ENCODE data around the gene SERPINB11. TPM values are rescaled to one million over a fixed set of nuclear protein-coding genes. Genes with fewer than 3 reads are reported as not detected.

The SERPINB11 gene
- total RNA-seq, 2 experiments from 2014 or later: not detected

- CTCF ChIA-PET (ENCODE audit: unreplicated experiment): no interaction called here
- Histone ChIP-seq H3K4me3 (ENCODE audit: low read depth, low read length, poor library complexity, severe bottlenecking) (no peak overlapping the region), H3K79me2 (ENCODE audit: insufficient read depth, low read depth, low read length) (no peaks in the 10 kb centered on the region), H3K4me1 (ENCODE audit: insufficient read depth, low read length, poor library complexity, severe bottlenecking) (no peaks in the 10 kb centered on the region), H3K27ac (ENCODE audit: low read depth, low read length, poor library complexity, severe bottlenecking) (no peak overlapping the region), H2AFZ (ENCODE audit: low read length) (no peak overlapping the region), H4K20me1 (ENCODE audit: insufficient read depth, low read length) (no peaks in the 10 kb centered on the region), H3K9me3 (ENCODE audit: low read length) (no peaks in the 10 kb centered on the region), H3K4me2 (ENCODE audit: low read length) (no peak overlapping the region), H3K36me3 (ENCODE audit: insufficient read depth, low read length) (no peaks in the 10 kb centered on the region), H3K9me2 (ENCODE audit: insufficient read depth, low read length) (no peaks in the 10 kb centered on the region)
- BruUV-seq (replicated peaks): no TSS peak
- intact Hi-C loops (cut with micrococcal nuclease; ENCODE audit: unreplicated experiment): no loop called here
- DNase-seq (ENCODE audit: low spot score): no peak
- POLR2A ChIA-PET: no interaction called here
- TF ChIP-seq, protein P1, sequence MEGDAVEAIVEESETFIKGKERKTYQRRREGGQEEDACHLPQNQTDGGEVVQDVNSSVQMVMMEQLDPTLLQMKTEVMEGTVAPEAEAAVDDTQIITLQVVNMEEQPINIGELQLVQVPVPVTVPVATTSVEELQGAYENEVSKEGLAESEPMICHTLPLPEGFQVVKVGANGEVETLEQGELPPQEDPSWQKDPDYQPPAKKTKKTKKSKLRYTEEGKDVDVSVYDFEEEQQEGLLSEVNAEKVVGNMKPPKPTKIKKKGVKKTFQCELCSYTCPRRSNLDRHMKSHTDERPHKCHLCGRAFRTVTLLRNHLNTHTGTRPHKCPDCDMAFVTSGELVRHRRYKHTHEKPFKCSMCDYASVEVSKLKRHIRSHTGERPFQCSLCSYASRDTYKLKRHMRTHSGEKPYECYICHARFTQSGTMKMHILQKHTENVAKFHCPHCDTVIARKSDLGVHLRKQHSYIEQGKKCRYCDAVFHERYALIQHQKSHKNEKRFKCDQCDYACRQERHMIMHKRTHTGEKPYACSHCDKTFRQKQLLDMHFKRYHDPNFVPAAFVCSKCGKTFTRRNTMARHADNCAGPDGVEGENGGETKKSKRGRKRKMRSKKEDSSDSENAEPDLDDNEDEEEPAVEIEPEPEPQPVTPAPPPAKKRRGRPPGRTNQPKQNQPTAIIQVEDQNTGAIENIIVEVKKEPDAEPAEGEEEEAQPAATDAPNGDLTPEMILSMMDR (conservative IDR thresholded peaks at IDR 0.05; ENCODE audit: low read length): no peak
- no peak for TF ChIP-seq EZH2phosphoT487 (IDR thresholded peaks at IDR 0.05; ENCODE audit: borderline replicate concordance, low read depth, low read length)
Observed at GRCh38 chr18:63700501-63700900, 2.3 kb upstream of the SERPINB11 start.

GRCh38 chr18:63701952-63702351 is 808 bp upstream of the SERPINB11 start:
- Histone ChIP-seq H3K79me2 (ENCODE audit: insufficient read depth, low read depth, low read length) (no peaks in the 10 kb centered on the region), H4K20me1 (ENCODE audit: insufficient read depth, low read length) (no peaks in the 10 kb centered on the region), H3K4me1 (ENCODE audit: insufficient read depth, low read length, poor library complexity, severe bottlenecking) (no peaks in the 10 kb centered on the region), H2AFZ (ENCODE audit: low read length) (no peak overlapping the region), H3K4me3 (ENCODE audit: low read depth, low read length, poor library complexity, severe bottlenecking) (no peak overlapping the region), H3K4me2 (ENCODE audit: low read length) (no peak overlapping the region), H3K36me3 (ENCODE audit: insufficient read depth, low read length) (no peaks in the 10 kb centered on the region), H3K9me2 (ENCODE audit: insufficient read depth, low read length) (no peaks in the 10 kb centered on the region), H3K27ac (ENCODE audit: low read depth, low read length, poor library complexity, severe bottlenecking) (no peak overlapping the region), H3K9me3 (ENCODE audit: low read length) (no peaks in the 10 kb centered on the region)
- ChIA-PET POLR2A (no interaction called here), CTCF (ENCODE audit: unreplicated experiment) (no interaction called here)
- intact Hi-C loops (cut with micrococcal nuclease; ENCODE audit: unreplicated experiment): no loop called here
- no peak for DNase-seq (ENCODE audit: low spot score)
- BruUV-seq (replicated peaks): no TSS peak
- no peak for TF ChIP-seq EZH2phosphoT487 (IDR thresholded peaks at IDR 0.05; ENCODE audit: borderline replicate concordance, low read depth, low read length)
- TF ChIP-seq, protein P1 (conservative IDR thresholded peaks at IDR 0.05; ENCODE audit: low read length): no peak

DNA sequence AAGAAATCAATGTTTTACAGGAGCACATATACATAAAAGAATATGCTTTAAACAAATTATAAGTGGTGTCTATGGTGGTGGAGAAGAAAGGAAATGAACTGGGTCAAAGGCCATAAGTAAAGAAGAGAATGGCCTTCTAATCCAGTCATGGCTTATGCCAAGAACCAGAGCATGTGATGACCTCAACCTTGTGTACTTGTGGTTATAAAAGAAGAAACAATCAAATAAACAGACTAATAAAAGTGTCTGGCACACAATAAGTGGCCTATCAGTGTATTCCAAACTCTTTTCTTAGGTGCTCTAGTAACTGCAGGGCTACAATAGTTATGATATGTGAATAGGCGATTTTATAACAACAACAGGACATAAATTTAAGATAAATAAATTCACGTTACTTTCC is 2.6 kb downstream of the SERPINB11 start:
- ChIA-PET CTCF (ENCODE audit: unreplicated experiment) (no interaction called here), POLR2A (no interaction called here)
- Histone ChIP-seq H3K27ac (ENCODE audit: low read depth, low read length, poor library complexity, severe bottlenecking) (no peak overlapping the region), H3K9me2 (ENCODE audit: insufficient read depth, low read length) (no peaks in the 10 kb centered on the region), H3K4me1 (ENCODE audit: insufficient read depth, low read length, poor library complexity, severe bottlenecking) (no peaks in the 10 kb centered on the region), H3K4me3 (ENCODE audit: low read depth, low read length, poor library complexity, severe bottlenecking) (no peak overlapping the region), H3K9me3 (ENCODE audit: low read length) (no peaks in the 10 kb centered on the region), H3K4me2 (ENCODE audit: low read length) (no peak overlapping the region), H3K36me3 (ENCODE audit: insufficient read depth, low read length) (no peaks in the 10 kb centered on the region), H4K20me1 (ENCODE audit: insufficient read depth, low read length) (no peaks in the 10 kb centered on the region), H3K79me2 (ENCODE audit: insufficient read depth, low read depth, low read length) (no peaks in the 10 kb centered on the region), H2AFZ (ENCODE audit: low read length) (no peak overlapping the region)
- intact Hi-C loops (cut with micrococcal nuclease; ENCODE audit: unreplicated experiment): no loop called here
- DNase-seq (ENCODE audit: low spot score): no peak
- TF ChIP-seq EZH2phosphoT487 (IDR thresholded peaks at IDR 0.05; ENCODE audit: borderline replicate concordance, low read depth, low read length): no peak
- TF ChIP-seq, protein P1 (conservative IDR thresholded peaks at IDR 0.05; ENCODE audit: low read length): no peak
- BruUV-seq (replicated peaks): no TSS peak

Measured in OCI-LY7 (cell line).